Kasumi-1 (cell line): ENCODE results near the gene GLA.
A peak's percentile ranks its signal among the peaks of the same experiment; 100 is the strongest.

ENCODE experiments used
- DNase-seq, 2 experiments: peaks; one replicate each; lab custom pipeline; 2025; lab: John Stamatoyannopoulos, UW

The GLA gene

DNA sequence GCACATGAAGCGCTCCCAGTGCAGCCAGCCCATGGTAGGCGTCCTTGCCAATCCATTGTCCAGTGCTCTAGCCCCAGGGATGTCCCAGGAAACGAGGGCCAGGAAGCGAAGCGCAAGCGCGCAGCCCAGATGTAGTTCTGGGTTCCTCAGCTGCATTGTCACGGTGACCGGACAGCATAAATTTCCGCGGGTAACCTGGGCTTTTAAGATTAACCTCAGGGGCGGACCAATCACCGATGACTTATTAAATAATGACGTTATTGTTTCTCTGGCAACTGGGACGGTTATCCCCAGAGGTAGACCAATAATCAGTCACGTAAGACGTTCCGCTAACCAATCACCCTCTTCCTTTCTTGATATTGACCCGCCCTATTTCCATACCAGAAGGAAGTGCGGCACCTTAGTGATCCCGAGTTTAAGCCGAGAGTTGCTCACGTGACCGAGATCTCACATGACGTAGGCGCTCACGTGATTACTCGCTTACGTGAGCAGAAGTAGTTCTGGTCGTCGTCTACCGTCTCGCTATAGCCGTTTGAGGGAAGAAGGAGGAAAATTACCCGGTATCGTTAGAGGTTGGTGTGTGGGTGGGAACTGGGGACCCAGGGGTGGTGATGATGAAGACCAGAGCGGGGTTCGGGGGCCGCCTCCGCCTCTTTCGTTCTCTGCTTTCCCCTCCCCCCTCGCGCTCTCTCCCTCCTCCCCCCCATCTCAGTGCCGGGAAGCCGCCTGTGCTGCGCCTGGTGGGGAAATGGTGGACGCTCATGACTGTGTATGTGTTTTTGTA is at the start of gene GLA, which contains the start of gene HNRNPH2:
Gene GLA, minus strand, starts transcription at position 178 of the 784 bp plus-strand sequence. Its CDS starts 22 bp downstream, at position 156.
Gene HNRNPH2, plus strand, starts transcription at position 475 of the 784 bp plus-strand sequence. CDS start 3,767 bp downstream, outside the sequence.
- DNase-seq = peak; percentile 94 to 95

DNA sequence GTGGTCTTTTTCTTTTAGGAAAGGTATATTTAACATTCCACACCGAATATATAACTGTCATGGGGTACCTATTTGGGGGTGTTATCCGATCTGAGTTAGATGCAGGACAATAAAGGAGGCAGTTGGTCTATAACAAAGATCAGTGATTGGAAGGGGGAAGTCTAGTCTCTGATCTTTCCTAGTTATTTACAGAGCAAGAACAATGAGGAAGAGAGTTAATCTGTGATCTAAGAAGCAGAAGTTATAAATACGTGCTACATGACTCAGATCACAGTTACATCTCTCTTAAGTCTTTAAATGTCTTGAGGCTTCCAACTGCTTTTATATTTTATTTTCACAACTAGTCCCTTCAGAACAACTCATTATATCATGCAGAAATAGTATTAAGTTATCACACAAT is 44.3 kb upstream of the GLA start:
- peak; percentile 32 to 48 for DNase-seq

DNA sequence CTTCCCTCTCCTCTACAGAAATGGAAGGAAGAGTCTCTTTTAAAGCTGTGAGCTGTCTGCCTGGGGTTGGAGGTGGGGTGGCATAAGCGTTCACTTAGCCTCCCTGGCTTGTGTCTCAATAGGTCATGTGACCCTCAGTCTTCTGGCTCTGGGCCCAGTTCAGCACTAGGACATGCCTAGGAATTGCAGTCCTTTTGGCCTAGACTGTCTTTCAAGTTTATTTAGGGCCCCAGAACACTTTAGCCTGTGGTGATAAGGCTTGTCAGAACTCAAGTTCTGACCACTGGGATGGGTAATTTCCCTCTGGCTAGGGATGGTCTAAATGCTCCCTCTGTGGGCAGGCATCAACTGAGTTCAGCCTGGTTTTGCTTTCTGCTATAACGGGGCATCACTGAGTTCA is 43.2 kb upstream of the GLA start:
- DNase-seq = no peak

DNA sequence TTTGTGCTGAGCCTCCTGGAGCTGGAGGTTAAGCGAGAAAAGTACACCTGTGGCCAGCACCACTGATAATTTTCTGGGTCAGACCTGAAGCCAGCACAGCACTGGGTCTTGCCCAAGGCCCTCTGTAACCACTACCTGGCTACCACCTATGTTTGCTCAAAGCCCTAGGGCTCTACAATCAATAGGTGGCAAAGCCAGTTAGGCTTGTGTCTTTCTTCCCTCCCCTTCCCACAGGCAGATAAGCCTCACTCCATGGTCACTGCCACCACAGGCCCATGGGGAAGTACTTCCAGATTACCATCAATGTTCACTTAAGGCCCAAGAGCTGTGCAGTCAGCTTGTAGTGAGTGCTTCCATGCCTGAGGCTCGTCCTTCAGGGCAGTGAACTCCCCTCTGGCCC is 42.4 kb upstream of the GLA start:
- no peak for DNase-seq

DNA sequence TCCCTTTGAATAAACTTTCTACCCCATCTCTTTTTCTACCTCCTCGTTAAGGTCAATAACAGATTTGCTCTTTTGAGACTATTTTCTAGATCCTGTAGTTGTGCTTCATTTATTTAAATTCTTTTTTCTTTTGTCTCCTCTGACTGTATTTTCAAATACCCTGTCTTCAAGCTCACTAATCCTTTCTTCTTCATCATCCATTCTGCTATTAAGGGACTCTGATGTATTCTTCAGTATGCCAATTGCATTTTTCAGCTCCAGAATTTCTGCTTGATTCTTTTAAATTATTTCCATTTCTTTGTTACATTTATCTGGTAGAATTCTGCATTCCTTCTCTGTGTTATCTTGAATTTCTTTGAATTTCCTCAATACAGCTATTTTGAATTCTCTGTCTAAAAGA is 41.6 kb upstream of the GLA start:
- DNase-seq = no peak

DNA sequence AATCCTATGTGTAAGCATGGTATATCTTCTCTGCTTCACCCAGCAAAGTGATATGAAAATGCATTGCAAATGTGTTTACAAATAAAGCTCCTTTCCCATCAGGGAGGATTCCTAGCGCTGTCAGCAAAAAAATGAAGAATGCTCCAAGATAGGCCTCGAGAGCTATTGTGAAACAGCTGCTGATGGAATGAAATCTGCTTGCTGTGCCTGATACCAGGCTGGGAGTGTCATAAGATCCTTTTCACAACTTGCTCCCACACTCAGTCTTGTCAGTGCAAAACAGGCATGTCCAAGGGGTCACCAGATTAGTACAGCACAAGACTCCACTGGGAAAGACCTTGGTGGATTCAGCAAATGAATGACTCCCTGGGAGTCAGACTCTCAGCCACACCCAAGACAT is 34.4 kb upstream of the GLA start:
- no peak for DNase-seq

DNA sequence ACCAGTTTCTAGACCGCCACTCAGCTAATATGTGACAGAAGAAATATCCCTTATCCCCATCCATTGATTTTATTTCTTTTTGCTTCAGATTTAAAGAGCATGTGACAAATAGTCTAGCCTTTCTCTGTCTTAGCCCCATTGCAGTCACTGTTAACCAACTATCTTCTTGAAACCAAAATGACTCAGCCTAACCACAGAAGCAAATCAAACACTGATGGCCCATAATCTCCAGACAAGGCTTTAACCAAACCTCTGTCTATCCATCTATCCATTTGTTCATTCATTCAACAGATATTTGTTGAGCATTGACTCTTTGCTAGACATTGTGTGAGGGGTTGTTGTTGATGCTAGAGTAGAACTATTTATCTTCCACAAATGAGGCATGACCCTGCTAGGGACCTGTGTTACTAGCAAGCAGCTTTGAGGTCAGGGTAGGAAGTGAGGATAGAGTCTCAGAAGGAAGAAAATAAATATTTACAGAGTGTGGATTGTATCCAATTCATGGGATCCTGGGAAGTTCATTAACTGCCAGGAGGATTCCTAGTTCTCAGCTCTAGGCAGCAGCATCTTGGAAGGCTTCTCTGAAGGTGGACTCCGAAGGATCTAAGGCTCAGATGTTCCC is 22.8 kb upstream of the GLA start:
- no peak for DNase-seq

DNA sequence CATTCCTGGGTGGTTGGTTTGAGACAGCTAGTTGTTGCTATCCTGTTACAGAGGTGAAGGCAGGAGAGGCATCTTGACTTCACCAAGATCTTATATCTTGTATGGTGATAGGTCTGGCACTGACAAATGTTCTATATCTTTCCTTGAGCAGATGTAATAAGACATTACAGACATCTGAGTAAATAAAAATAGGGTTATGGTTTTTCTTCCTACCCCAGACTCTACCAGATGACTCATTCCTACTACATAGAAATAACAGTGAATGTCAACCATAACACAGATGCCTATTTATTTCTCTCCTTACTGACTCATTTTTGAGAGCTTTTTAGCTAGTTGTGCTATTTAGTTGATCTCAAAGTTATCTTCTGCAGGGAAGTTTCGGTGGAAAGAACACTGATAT is 22.2 kb upstream of the GLA start:
- no peak for DNase-seq

DNA sequence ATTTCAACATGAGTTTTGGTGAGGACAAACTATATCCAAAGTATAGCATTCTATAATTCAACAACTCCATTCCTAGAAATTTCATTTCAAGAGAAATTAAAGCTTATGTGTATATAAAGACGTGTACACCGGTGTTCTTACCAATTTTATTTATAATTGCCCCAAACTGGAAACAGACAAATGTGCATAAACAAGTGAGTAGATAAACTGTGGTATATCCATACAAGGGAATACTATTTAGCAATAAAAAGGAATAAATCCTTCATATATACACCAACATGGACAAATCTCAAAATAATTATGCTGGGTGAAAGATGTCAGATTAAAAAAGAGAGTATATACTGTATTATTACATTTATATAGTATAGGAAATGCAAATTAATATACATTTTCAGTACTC is 20.2 kb upstream of the GLA start:
- DNase-seq = no peak

DNA sequence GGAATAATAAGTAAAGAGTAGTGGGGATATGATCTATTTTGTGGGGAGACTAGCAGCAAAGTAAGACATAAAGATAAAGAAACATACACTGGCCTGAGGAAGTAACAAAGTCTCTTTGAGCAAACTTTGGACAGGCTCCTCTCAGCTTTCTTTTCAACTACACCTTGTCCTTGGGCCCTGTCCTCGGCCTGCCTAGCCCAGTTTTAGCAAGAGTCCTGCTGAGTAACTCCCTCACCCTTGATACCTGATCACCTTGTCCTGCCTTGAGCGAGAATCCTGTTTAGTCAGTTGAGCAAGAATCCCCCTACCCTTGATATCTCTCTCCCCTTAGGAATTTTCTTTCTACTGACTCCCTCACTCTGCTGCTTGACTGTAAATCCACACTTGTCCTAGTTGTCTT is 11.8 kb upstream of the GLA start:
- DNase-seq = no peak

DNA sequence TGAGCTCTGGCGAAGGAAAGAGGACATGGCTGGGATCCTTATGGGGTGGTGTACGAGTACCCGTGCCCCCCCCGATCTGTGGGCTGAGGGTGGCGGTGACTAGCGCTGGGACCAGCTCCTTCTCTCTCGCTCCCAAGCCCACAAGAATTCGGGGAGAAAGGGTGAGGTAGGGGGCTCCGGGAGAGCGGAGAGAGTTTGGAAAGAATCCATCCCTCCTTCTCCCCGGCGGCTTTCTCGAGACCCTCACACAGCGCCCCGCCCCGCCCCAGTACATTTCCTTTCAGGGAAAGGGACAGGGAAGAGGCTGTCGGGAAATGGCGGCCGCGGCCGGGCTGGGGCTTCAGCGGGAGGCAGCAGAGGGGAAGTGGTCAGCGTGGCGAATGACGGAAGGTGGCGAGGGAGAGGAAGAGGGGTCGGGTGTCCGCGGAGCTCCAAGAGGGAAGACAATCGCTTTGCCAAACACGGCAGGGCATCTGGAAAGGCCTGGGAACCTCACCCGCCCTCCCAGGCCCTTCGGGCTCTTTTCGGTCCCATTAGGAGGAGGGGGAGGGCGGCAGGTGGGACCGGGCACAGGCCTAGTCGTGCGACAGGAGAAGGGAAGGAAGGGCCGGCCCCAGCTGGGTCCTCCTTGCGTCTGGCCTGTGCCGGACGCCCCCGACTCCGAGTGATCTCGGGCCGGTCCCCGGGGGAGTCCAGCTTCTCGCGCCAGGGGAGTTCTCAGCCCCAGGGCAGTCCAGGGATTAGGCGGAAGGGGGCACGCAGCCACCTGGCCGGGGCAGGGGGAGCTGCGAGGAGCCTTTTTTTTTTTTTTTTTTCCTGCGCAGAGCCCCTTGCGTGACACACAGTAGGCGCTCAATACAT is 10.5 kb upstream of the GLA start:
- DNase-seq = peak; percentile 30 to 33

DNA sequence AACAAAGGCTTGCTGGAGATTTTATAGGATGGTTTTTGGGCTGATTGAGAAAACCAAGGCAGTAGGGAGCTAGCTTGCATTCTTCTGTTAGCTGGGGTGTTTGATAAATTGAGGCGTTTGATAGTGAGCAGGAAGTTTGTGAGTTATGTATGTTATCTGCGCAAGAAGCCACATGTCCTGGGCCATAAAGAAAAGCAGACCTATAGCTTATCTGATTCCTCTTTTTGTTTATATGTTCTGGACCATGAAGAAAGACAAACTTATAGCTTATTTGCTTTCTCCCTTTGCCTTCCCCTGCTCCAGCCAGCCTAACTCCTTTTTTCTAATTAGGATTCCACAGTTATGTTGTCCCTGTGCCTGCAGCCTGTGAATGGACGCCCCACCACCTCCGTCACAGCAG is 9.5 kb upstream of the GLA start:
- DNase-seq = no peak

DNA sequence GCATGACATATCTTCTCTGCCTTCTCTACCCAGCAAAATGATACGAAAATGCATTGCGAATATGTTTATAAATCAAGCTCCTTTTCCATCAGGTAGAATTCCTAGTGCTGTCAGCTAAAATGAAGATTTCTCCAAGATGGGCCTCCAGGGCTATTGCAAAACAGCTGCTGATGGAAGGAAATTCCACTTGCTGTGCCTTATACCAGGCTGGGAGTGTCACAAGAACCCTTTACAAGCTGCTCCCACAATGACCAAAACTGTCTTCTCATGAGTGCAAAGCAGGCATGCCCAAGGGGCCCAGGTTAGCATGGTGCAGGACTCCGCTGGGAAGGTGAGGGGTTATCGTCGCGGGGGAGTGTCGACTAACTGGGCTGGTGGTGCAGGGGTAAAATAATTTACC is 9.0 kb upstream of the GLA start:
- DNase-seq = no peak

DNA sequence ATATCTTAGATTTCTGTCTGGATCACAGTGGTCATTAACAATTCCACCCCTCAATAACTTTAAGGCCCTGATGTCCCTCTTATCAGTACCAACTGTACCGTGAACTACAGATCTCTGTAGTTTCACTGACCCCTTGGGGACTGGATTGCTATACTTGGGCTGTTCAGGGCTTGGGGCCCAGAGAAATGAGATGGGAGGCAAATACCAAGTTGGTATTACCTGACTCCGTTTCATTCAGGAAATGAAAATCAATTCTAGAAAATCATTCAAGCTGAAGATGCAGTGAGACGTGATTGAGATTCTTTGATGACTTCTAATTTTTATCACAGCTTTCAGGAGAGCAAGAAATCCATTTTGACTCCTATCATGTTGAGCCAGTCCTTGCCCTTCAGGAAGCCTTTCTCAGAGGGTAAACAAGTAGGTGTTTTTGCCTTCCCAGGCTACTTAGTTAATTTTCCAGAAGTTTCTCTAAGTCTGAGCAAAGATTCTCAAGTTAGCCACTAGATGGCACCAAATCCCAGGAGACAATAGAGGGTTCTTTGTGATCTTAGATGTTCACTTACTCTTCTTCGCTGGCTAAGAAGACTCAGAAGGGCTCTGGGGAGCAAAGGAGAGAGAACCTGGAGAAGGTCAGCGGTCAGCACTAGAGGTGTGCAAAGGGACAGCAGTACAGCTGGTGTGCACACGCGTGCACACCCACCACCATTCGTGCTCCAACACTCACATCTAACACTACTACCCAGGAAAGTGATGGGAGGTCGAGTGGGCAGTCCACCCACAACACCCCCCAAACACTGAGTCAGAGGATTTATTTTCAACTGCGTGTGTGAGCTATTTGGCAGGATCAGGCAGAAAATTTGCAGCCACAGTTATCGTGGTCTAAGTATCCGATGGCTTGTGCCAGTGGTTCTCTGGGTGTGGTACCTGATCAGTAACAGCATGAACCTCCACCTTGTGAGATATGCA is 7.7 kb upstream of the GLA start:
- DNase-seq = peak; percentile 52 to 63

DNA sequence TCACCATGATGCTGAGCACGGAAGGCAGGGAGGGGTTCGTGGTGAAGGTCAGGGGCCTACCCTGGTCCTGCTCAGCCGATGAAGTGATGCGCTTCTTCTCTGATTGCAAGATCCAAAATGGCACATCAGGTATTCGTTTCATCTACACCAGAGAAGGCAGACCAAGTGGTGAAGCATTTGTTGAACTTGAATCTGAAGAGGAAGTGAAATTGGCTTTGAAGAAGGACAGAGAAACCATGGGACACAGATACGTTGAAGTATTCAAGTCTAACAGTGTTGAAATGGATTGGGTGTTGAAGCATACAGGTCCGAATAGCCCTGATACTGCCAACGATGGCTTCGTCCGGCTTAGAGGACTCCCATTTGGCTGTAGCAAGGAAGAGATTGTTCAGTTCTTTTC is 4.3 kb upstream of the GLA start:
- no peak for DNase-seq

DNA sequence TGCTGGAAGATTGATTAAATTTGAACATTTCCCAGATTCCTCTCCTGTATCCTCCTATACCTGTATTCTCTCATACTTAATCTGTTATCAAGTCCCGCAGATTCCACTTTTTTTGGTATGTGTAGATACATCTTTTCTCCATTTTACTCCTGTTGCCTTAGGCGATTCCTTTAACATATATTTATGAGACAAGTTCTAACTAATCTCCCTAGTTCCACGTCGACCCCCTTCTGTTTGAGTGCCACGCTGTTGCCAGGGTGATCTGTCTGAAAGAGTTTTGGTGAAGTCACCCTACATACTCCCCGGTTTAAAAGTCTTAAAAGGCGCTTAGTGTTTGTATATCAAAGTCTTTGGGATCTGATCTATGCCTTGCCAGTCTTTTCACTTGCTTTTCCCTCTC is 2.7 kb upstream of the GLA start:
- DNase-seq = no peak

DNA sequence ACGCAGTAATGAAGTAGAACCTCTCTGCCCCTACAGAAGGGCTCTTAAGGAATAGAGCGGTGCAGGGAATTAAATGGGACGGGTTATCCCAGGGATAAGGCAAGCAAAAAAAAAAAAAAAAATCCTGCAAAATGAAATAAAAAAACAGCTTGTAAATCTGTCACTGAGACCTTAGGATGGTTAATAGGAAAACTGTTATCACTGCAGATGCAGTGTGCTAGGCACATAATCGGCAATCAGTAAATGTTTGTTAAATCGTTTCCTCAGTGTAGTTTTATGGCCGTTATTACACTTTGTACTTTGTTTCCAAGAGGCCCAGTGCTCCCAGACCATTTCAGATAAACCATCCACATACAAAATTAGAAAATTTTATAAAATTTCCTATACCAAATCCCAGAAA is 1.3 kb upstream of the GLA start:
- no peak for DNase-seq

DNA sequence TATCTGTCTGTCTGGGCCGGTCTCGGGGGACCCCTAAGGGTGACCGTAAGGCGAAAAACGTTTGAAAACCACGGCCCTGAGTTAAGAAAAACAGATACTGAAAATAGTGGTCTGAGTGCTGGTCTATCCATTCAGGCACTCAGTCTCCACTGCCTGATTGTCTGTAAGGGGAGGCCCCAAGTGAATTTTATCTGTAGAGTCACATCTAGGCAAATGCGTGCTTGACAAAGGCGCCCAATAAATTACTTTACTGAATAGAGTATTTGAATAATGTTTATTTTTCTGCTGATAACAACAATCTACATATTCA is 762 bp upstream of the GLA start:
- DNase-seq = no peak

DNA sequence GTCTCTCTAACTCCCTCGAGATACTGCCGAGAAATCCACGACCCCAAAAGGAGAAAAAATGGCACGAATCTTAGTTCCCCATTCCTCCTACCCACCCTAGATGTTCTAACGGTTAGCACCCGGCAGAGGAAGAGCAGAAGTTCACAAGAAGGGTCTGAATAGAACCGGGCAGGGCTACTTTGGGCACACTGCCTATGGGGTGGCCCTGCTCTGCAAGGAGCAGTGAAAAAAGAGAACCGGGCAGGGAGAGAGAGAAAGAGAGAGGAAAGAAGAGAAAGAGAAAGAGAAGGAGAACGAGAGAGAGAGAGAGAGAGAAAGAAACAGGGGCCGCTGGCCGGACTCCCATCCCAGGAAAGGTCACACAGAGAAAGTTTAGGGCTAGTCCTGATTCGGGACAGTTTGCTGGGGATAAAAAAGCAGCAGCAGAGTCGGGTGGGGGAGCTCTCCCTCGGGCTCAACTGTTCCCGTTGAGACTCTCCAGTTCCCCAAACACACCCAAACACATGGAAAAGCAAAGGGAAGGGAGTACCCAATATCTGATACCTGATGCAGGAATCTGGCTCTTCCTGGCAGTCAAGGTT is 468 bp downstream of the GLA start:
- DNase-seq = peak; percentile 22 to 41

DNA sequence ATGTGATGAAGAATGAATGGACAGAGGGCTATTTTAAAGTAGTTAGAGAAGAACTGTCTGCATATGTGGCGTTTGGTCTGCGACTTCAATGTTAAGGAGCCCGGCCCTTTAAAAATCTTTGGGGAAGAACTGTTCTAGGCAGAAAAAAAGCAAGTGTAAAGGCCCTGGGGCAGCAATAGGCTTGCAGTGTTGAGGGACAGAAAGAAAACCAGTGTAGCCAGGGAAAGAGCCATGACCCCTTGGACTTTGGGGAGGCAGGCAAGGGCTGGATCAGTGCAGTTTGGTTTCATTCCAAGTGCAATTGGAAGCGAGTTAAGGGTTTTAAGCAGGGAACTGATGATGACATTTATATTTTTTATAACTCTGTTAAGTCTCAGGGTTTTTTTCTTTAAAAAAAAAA is 7.9 kb downstream of the GLA start:
- DNase-seq = no peak

DNA sequence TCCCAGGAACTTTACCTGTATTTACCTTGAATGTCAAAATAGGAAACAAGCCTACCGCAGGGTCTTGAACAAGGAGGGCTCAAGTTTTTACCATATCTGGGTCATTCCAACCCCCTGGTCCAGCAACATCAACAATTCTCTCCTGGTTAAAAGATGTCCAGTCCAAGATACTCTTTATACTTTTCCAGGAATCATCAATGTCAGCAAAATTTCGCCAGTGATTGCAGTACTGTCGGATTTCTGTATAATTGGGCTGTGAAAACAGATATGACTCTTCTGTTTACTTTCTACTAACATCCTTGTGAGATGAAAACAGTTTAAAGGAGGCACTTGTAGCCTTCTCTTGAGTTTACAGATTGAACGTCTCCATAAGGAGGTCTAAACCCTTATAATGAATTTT is 9.0 kb downstream of the GLA start:
- no peak for DNase-seq
